Activated CD8-positive, alpha-beta memory T cell treated with anti-CD3 and anti-CD28 coated beads for 48 hours (primary cell): ENCODE results near the gene NEDD4.
"Not testable (repeated sequence)": the region's sequence is repeated elsewhere in the genome, so short reads cannot be mapped to it uniquely, and the experiment has no call there.

Source experiments
- DNase-seq, 3 experiments: peaks; one replicate each; pipeline ENCODE4 v3.0.0-alpha.2; 2020; ENCODE audit warnings: low read depth in 2 of 3, low spot score in 2 of 3

NEDD4 gene

DNA sequence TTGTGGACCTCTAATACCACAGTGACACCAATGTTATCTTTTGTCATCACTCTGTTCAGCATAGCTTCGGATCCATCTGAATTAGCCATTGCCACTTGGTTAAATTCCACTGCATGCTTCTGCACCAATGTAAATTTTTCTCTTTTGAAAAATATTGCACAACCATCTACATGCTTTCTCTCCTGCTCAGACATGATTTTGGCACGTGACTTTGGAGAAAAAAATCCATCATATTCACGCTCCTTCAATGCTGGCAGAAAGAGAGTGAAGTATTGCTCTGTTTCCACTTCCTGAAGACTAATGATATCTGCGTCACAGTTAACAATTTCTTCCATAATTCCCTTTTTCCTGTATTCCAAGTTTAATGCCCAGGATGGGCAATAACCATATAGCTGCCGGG, 13.0 kb upstream of the NEDD4 start:
- not testable (repeated sequence) for DNase-seq

DNA sequence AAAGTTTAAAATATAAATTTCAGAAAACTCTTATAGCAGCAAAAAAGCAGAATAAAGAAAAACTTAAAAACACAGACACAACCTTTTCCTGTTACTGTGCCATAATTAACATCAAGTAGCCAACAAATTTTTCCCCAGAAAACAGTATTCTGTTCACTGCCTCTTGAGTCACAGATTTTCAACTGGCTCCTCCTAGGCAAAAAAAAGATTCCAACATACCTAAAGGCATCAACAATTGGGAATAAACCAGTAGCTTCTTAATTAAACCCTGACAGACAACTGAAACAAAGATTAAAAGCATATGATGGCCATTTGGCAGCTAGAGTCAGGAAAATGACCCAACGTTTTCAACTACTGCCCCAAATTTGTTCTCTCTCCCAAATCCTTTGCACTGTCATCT, 10.9 kb upstream of the NEDD4 start:
- DNase-seq = not testable (repeated sequence)

DNA sequence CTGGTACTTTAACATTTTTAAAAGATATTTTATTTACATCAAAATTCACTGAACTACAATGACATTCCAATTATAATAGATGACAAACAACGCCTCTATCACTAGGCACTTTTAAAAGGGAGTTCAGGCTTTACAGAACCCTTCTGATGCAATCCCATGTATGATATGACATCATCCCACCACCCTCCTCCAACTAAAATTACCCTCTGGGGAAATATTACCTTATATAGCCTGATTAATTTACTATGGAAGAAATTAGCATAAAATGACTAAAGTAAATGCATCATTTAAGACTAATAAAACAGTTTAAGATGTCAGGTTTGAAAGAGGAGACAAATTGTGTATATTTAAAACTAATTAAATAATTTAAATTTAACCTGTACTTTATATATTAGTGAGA, 10.4 kb upstream of the NEDD4 start:
- not testable (repeated sequence) for DNase-seq

DNA sequence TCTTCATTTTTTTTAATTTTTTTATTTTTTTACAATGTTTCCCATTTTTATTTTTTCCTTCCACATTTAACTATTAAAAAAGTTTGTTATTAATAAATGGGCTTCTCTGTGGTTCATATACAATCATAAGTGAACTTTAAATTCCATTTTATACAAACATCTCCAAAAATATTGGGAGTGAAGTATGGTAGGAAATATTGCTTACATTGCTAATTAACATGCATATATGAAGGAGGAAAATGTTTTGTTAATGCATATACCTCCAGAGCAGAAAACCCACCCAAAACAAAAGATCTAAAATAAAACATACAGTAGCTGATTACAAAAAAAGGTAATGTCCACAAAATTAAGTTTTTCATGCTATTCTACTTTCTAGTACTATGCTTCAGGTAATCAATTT, 9.9 kb upstream of the NEDD4 start:
- not testable (repeated sequence) for DNase-seq

DNA sequence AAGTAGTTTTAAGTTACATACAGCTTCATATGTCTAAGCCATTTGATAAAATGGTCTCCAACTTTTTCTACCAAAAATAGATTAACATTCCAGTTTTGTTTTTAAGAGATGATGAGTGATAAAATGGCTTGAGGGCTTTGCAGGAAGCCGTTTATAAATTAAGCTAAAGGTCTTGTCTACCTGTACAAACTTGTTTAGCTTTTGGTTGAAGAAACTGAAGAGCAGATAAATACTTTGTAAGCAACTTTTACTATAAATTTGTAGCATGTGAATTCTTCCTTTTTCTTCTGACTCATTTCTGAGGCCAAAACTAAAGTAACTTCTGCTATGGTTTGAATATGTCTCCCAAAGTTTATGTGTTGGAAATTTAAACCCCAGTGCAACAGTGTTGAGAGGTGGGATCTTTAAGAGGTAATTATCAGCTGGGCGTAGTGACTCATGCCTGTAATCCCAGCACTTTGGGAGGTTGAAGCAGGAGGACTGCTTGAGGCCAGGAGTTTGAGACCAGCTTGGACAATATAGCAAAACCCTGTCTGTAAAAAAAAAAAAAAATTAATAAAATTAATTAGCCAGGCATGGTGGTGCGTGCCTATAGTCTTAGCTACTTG, 8.2 kb upstream of the NEDD4 start:
- no peak for DNase-seq

DNA sequence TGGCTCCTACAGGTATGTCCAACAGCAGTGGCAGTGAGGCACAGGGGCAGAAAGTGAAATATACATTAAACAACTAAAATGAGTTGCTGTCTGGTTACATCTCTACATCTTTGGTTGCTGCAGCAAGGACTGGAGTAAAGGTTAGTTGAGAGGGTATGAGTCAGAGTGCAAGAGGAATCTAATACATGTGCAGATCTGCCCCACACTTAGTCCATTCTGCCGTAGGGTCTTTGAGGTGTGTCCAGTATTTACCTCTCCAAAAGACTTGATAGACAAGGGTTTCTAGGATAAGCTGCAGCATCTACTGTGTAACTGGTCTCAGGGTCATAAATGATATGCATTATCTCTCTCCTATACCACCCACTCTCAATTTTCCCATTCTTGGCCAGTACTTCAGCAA, 6.2 kb upstream of the NEDD4 start:
- DNase-seq = no peak

DNA sequence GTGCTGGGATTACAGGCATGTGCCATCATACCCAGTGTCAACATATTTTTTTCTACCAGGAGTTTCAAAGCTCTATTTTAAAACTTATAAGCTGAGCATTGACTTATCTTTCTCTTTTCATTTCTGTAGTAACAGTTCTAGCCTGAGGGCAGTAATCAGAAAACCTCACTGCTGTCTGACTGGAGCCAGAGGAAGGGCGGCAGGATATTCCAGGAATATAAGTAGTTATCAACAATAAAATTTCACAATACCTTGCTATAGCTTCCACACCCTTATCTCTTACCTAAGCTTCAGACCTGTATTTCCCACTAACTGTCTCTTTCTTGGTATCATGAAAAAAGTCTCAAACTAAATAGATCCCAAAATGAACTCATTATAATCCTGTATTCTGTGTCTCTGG, 5.1 kb upstream of the NEDD4 start:
- no peak for DNase-seq

DNA sequence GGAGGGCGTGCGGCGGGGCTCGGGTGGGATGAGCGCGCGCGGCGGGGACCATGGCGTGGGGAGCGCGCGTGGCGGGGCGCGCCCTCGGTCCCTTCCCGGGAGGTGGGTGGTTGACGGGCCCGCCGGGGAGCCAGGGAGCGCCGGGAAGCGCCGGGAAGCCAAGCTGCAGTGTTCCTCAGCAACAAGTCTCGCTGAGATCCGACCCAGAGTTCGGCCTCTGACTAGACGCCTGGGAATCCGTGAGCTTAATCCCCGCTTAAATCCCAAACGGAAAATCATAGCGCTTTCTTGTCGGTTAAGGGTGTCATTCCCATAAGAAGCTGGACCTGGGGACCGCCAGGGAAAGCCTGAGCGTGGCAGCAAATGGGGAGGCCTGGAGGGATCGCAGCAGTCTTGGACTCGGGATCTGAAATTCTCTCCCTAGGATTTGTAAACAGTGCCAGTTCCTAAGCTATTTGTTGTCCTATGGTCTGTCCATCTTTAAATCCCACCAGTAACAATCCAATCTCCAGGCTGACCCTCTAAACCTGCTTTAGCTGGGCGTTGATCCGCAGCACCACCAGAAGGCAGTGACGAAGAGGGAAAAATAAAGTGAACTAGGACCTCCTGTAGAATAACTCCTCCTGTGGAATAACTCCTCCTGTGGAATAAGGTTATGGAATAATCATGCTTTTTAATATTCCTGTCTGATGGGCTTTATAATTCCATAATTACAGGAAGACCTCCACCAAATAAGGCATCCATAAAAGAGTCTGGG, 570 bp upstream of the NEDD4 start:
- no peak for DNase-seq

DNA sequence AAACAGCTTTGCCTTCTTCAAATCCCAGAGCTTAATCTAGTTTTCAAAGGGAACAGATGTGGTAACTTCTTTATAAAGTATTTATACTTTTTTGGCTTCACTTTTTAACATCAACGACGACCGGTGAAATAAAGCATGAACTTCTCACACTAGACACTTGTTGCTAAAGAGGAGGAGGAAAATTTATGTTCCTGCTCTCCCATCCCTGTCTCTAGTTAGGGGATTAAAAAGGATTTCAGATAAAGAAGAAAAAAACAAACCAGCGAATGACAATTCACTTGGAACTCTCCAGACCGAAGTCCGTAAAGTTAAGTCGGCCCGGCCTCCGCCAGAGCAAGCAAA, 672 bp downstream of the NEDD4 start:
- DNase-seq = no peak

DNA sequence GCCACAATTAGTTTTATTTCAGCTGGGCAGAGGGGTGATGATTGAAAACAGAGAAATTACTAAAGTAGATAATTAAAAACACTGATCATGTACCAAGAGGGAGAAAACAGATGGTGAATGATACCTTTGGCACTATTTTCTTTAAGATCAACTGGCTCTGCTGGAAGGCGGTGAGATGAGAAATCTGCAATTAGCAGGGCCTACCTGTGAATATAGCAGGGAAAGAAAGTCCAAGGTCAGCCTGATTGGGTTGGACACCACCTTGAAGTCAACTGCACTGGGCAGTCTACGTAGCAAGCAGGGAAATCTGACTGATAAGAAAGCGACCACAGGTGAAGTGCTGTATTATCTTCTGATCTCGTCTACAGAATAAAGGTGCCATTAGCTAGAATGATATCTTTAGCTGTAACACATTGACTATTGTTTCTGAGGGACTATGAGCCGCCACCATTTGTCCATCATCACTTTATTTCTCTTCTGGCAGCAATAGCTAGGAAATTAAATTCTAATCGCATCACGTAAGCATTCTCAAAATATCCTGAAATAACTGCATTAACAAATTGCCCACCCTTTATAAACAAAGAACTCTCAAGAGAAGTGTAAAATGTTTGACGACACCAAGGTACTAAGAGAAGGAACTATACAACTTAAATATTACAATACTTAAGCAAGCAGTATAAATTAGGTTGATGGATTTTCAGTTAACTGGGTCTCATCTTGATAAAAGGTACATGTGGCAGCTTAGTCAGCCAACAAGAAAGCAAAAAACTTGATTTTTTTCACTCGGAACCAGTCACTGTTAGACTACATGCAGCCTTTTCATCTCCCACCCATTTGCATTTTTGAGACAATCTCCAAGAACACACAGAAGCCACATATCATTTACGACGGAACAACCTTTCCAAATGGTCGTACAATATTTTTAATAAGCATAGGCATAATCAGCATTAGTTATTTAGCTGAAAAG, 1.3 kb downstream of the NEDD4 start:
- DNase-seq = no peak

DNA sequence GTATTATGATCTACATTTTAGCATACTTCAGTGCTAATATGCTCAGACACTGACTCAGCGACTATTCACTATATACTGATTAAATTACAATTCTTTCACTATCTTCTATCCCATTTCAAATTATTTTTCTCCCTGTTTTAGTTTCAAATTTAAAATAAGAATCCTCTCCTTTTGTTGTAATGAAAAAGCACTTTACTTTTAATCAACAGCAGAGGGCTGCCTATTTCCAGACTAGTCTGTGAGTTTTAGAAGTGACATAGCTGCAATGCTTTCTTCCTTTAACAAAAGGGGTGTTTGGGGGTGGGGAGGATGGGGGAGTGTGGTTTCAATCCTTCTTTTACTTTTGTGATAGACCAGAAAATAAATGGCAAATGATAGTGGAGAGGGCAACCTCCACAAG, 2.4 kb downstream of the NEDD4 start:
- no peak for DNase-seq

DNA sequence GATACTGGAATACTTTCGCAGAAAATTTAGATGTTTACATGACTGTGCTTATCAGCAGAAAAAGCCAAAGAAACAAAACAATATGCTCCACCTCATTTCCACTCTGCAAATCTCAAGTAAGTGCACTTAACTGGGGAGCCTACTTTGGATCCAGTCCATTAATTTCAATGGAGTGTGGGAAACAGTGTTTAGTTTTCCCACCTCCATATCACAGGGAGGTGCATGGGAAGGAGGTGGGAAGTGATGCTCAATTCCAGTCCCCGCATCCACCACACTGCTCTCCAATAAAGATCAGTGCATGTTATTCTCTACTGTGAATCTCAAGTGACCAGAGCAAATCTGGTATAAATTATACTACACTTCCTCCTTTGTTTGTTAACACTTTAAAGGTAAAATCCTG, 2.9 kb downstream of the NEDD4 start:
- DNase-seq = no peak

DNA sequence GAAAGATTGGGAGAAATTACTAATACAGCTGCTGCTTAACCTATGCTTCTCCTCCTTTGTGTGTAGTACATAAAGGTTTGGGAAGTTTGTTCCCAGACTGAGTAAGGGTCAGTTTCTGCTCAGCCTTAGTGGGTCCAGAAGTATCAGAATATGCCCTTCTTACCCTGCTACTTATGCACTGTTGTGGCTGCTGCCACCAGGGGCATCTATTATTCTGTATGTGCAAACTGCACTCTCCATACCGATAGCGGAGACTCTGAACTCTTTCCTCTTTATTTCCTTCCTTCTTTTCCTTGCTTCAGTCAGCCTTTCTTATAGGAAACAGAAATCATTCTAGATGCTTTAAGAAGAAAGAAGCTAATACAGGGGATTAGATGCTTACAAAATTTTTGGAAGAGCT, 4.0 kb downstream of the NEDD4 start:
- DNase-seq = no peak

DNA sequence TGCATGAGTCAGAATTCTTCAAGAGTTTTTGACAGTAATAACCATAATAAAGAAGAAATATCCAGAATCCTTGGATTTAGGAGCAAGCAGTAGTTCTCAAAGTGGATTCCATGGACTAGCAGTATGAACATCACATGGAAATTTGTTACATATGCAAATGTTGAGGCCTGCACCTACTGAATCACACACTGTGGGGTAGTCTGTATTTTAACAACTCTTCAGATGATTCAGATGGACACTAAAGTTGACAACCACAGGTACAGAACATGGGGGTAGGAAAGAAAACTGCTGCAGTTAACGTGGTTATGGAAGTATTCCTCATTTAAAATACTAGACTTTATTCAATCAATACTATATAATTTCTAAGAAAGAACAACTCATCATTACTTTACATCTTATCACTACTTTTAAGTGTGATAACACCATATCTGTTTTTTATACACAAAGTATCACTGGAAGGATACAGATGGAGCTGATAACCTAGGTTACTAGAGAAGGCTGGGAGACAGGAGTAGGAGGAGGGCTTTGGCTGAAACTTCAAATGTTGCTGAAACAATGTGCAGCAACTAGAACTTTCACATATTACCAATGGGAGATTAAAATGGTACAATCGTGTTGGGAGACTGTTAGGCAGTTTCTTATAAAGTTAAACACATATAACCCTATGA, 11.7 kb downstream of the NEDD4 start:
- no peak for DNase-seq

DNA sequence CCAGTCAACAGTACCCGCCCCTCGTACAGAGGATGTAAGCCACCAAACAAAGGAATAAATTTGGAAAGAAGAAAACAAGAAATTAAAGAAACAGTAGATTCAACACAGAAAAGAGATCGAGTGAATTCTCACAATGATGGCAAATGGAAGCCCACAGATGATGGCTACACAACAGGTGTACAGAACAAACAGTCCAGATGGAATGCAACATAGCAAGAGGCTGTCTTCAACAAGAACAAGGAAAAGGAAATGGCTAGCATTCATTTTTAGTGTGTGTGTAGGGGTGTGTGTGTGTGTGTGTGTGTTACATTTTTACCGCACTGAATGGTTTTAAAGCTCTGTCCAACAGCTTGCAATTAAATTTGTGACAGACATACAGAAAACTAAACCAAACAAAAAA, 12.9 kb downstream of the NEDD4 start:
- no peak for DNase-seq

DNA sequence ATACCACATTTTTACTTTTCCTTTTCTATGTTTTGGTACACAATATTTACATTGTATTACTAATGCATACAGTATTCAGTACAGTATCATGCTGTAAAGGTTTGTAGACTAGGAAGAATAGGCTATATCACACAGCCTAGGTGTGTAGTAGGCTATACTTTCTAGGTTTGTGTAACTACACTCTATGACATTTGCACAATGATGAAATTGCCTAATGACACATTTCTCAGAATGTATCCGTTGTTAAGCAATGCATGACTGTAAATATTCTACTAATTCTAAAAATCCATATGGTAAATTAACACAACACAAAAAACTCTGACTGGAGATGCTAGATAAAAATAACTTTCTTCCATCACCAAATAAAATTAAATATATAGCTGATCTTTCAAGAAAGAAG, 16.2 kb downstream of the NEDD4 start:
- DNase-seq = no peak

DNA sequence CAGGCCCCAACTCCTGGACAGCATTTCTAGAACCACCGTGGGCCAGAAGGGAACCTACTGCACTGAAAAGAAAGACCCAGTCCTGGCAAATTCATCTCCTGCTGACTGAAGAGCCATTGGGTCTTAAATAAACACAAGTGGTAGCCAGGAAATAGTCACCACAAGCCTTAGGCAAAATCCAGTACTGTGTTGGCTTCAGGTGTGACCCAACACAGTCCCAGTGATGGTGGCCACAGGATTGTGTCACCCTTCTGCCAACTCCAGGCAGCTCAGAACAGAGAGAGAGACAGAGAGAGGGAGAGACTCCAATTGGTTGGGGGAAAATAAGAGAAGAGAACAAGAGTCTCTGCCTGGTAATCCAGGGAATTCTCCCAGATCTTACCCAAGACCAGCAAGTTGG, 23.1 kb downstream of the NEDD4 start:
- DNase-seq = no peak

DNA sequence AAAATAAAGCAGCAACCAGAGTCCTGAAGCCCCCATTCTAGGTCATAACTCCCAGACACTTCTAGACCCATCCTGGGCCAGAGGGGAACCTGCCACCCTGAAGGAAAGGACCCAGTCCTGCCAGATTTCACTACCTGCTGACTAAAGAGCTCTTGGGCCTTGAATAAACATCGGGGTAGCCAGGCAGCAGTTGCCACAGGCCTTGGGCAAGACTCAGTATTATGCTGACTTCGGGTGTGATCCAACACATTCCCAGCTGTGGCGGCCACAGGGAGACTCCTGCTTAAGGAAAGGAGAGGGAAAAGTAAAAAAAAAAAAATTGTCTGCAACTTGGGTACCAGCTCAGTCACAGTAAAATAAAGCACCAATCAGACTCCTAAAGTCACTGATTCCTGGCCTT, 23.8 kb downstream of the NEDD4 start:
- no peak for DNase-seq

DNA sequence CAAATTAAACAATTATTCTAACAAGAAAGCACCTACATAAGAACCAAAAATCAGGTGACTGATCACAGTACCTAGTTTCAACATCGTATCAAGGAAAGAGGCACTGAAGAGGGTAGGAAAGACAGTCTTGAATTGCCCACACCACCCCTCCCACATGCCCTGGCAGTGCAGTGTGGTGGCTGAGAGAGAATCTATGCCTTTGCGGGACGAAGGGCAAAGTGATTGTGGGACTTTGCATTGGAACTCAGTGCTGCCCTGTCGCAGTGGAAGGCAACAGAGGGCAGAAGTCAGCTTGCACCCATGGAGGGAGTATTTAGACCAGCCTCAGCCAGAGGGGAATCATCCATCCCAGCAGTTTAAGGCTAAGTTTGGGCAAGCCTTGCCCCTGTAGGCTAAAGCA, 24.5 kb downstream of the NEDD4 start:
- no peak for DNase-seq

DNA sequence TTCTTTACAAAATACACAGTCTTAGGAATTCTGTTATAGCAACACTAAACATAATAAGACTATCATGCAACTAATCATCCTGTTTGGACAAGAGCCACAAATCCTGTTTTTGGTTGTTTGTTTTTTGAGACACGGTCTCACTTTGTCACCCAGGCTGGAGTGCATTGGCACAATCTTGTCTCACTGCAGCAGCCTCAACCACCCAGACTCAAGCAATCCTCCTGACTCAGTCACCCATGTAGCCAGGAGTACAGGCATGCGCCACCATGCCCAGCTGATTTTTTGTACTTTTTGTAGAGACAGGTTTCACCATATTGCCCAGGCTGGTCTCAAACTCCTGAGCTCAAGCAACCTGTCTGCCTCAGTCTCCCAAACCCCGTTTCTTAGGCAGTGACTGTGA, 28.3 kb downstream of the NEDD4 start:
- DNase-seq = no peak

DNA sequence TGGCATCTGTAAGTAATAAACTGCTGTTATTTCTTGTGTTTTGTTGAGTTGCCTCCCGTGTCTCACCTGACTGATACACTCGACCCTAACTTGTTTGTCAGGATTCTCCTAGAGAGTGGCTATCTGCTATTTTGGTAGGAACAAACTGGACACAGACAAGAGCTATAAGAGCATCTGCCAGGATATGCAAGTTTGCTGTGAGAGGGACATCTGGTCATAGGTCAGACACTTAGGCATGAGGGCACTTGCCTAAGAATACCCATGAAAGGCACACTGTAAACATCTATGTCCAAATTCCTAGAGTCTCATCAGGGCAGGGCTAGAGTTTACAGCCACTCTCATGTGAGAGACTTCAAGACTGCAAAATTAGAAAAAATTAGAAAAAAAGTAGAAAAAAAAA, 32.5 kb downstream of the NEDD4 start:
- no peak for DNase-seq
